Transverse colon (tissue), 4 donors: Measurements from ENCODE around the gene MMGT1. TPM values are rescaled to one million over a fixed set of nuclear protein-coding genes. Genes with fewer than 3 reads are reported as not detected.
A peak's percentile ranks its signal among the peaks of the same experiment; 100 is the strongest.
"Not testable (repeated sequence)": the region's sequence is repeated elsewhere in the genome, so short reads cannot be mapped to it uniquely, and the experiment has no call there.

ENCODE experiments used
- DNase-seq: peaks from one replicate; pipeline ENCODE4 v3.0.0-alpha.2; 2019
- H3K27ac ChIP-seq, 4 donors: fragments of 200-600 bp; sonication (generic); 2 replicates each; pipeline ENCODE4 v1.5.1; 2016 to 2018; ENCODE audit warnings: inconsistent platforms in 4 of 4
- H3K27me3 ChIP-seq: fragments of 200-600 bp; sonication (generic); 2 replicates; pipeline ENCODE4 v1.5.1; 2017; ENCODE audit warnings: inconsistent platforms
- H3K36me3 ChIP-seq, 4 donors: fragments of 200-600 bp; sonication (generic); 2 replicates each; pipeline ENCODE4 v1.5.1; 2017 to 2019; ENCODE audit warnings: inconsistent platforms in 4 of 4
- H3K4me1 ChIP-seq, 4 donors: fragments of 200-600 bp; sonication (generic); 2 replicates each; pipeline ENCODE4 v1.5.1; 2017 to 2020; ENCODE audit warnings: inconsistent platforms in 4 of 4
- H3K4me3 ChIP-seq, 4 donors: fragments of 200-600 bp; sonication (generic); 1 replicate in 1 of 4; 2 replicates in 3 of 4; pipeline versions ENCODE4 v1.5.1 to v1.6.1; 2017 to 2019; ENCODE audit warnings: inconsistent platforms in 4 of 4
- H3K9me3 ChIP-seq, 2 donors: fragments of 200-600 bp; sonication (generic); 2 replicates each; pipeline ENCODE4 v1.5.1; 2017 to 2019; ENCODE audit warnings: inconsistent platforms in 2 of 2
- CTCF ChIP-seq, 5 experiments: fragments of 200-600 bp in 3 of 5; fragments of 450-650 bp in 2 of 5; sonication (generic) in 3 of 5; IDR thresholded peaks; 1 replicate in 2 of 5; 2 replicates in 3 of 5; pipeline ENCODE4 v1.5.1; 2016 to 2017; ENCODE audit warnings: antibody characterized with exemption in 5 of 5, inconsistent platforms in 3 of 5, mild to moderate bottlenecking in 2 of 5, moderate library complexity in 1 of 5
- EP300 ChIP-seq: sonication (generic); formaldehyde crosslinking; IDR thresholded peaks from one replicate; pipeline ENCODE4 v1.6.1; 2017; ENCODE audit warnings: antibody characterized with exemption, low read depth
- POLR2A ChIP-seq: fragments of 450-650 bp; IDR thresholded peaks from one replicate; pipeline ENCODE4 v1.6.1; 2016; ENCODE audit warnings: antibody characterized with exemption, mild to moderate bottlenecking, moderate library complexity
- POLR2AphosphoS5 ChIP-seq, 3 donors: sonication (generic); formaldehyde crosslinking; IDR thresholded peaks; one replicate each; pipeline ENCODE4 v1.6.1; 2016; ENCODE audit warnings: antibody characterized with exemption in 3 of 3
- WGBS, 2 donors: methylation state at CpG; one replicate each; pipeline ENCODE4 v1.1.5; 2018; ENCODE audit warnings: low coverage in 1 of 2; 5-methylcytosine and 5-hydroxymethylcytosine counted together
- in situ Hi-C, 4 donors: fragments of 200-750 bp; cut with MboI; loops; one replicate each; pipeline versions ENCODE4 v1.15.0 to v1.15.1; 2017; ENCODE audit warnings: low sequenced_read_pairs in 3 of 4, low pct_ligation_motif_present in 1 of 4, low pct_unique_long_range_greater_than_20kb in 1 of 4
- intact Hi-C: fragments of 100-400 bp; cut with DNase I; formaldehyde crosslinking; loops from one replicate; pipeline ENCODE4 v1.15.1; 2023; ENCODE audit warnings: low total_unique reads
- total RNA-seq, 4 donors: library from RNA; depleted of rRNA; stranded (reverse); fragments of >200 nt; gene quantifications; one replicate each; pipeline ENCODE4 v1.1.0, GENCODE V29; 2016

The MMGT1 gene
- total RNA-seq, 4 donors from 2014 or later: 2.0 to 27.0 (median 15.7) TPM

- Histone ChIP-seq H3K4me1 (no peaks in the 10 kb centered on the region), H3K4me3 (no peak overlapping the region), H3K27me3 (no peaks in the 10 kb centered on the region), H3K27ac (no peak overlapping the region), H3K36me3 (no peaks in the 10 kb centered on the region), H3K9me3 (no peaks in the 10 kb centered on the region)
- DNase-seq: peak; percentile 56
- TF ChIP-seq POLR2AphosphoS5 (IDR thresholded peaks at IDR 0.05): no peak
- no peak for TF ChIP-seq EP300
- peak in 4 of 5 experiments; percentile 39 to 69 (median 54) for TF ChIP-seq CTCF (IDR thresholded peaks at IDR 0.05)
- TF ChIP-seq POLR2A: no peak
- WGBS, 2 donors: 28 to 51% methylated on average over 7 to 19 of the region's 19 CpGs
- intact Hi-C loops: no loop called here
- in situ Hi-C loops: no loop called here
Measured at GRCh38 chrX:135931644-135932487, 41.9 kb downstream of the MMGT1 start.

GRCh38 chrX:135927897-135928296, 45.9 kb downstream of the MMGT1 start:
- intact Hi-C loops: no loop called here

GRCh38 chrX:135923353-135923752, 50.4 kb downstream of the MMGT1 start:
- WGBS, 2 donors: 67 to 69% methylated on average over 2 to 5 of the region's 5 CpGs
- H3K9me3 ChIP-seq: no peaks in the 10 kb centered on the region
- no peak overlapping the region for H3K4me3 ChIP-seq
- TF ChIP-seq CTCF (IDR thresholded peaks at IDR 0.05) (no peak), POLR2A (no peak), POLR2AphosphoS5 (IDR thresholded peaks at IDR 0.05) (no peak), EP300 (no peak)
- no peaks in the 10 kb centered on the region for H3K36me3 ChIP-seq
- no peaks in the 10 kb centered on the region for H3K27me3 ChIP-seq
- in situ Hi-C loops: no loop called here
- no peak overlapping the region for H3K27ac ChIP-seq
- no peak for DNase-seq
- no peaks in the 10 kb centered on the region for H3K4me1 ChIP-seq
- intact Hi-C loops: no loop called here

More at GRCh38 chrX:135927897-135928296, 45.9 kb downstream of the MMGT1 start:
- TF ChIP-seq EP300: no peak
- no peak for TF ChIP-seq CTCF (IDR thresholded peaks at IDR 0.05)
- no peak for TF ChIP-seq POLR2AphosphoS5 (IDR thresholded peaks at IDR 0.05)
- TF ChIP-seq POLR2A: no peak
- H3K27me3 ChIP-seq: no peaks in the 10 kb centered on the region
- no peak for DNase-seq
- H3K36me3 ChIP-seq: no peaks in the 10 kb centered on the region
- no peak overlapping the region for H3K4me3 ChIP-seq
- no peak overlapping the region for H3K27ac ChIP-seq
- H3K9me3 ChIP-seq: no peaks in the 10 kb centered on the region
- no peaks in the 10 kb centered on the region for H3K4me1 ChIP-seq
- WGBS, 2 donors: 40 to 52% methylated on average over 2 of the region's 2 CpGs
- in situ Hi-C loops: no loop called here

GRCh38 chrX:135920516-135920915, 53.3 kb downstream of the MMGT1 start:
- intact Hi-C loops, H3K36me3 ChIP-seq, H3K27ac ChIP-seq, H3K4me3 ChIP-seq, H3K4me1 ChIP-seq, DNase-seq, H3K27me3 ChIP-seq, in situ Hi-C loops, H3K9me3 ChIP-seq: not testable (repeated sequence)
- 17% methylated on average over 1 of the region's 1 CpG; no CpG with 5 or more reads in 1 of the 2 donors for WGBS, 2 donors
